ENCODE measurements around the gene SGCA. TPM values are rescaled to one million over a fixed set of nuclear protein-coding genes. Genes with fewer than 3 reads are reported as not detected.

The SGCA gene
- total and polyA plus RNA-seq, 10 of the 15 experiments (the other 5 are each of a cell fraction or from before 2014, with no cell fraction given): 0.13 to 2.2 (median 0.50) TPM; not detected in 2

DNA sequence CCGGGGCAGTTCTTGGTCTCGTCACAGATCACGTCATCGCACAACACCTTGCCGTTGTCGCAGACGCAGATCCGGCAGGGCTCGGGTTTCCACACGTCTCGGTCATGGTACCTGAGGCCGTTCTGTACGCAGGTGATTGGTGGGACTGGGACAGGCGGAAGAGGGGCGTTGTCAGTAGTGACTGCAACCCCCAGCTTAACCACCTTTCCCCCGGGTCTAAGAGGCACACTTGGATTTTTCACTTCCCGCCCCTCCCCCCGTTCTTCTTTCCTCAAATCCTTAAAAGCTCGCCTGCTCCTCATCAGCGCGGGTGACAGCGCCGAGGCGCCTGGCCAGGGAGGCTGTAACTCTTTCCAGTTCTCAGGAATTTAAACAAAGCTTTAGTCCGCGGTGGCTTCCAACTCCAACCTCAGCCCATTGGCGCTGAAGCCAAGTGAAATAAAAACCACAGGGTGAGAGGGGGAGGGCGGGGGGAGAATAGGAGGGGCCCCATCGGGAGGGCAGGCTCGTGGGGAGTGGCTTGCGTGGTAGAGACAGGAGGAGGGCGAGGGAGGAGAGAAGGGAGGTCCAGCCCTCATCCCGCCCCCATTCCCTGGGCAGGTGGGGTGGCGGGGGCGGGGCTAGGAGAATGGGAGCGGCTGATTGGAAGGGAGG is 34.1 kb downstream of the SGCA start (continued):
- TF ChIP-seq, protein P1, sequence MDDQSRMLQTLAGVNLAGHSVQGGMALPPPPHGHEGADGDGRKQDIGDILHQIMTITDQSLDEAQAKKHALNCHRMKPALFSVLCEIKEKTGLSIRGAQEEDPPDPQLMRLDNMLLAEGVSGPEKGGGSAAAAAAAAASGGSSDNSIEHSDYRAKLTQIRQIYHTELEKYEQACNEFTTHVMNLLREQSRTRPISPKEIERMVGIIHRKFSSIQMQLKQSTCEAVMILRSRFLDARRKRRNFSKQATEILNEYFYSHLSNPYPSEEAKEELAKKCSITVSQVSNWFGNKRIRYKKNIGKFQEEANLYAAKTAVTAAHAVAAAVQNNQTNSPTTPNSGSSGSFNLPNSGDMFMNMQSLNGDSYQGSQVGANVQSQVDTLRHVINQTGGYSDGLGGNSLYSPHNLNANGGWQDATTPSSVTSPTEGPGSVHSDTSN (IDR thresholded peaks at IDR 0.05; ENCODE audit: insufficient replicate concordance, low read depth, low read length): no peak
- TF ChIP-seq KDM1A (IDR thresholded peaks at IDR 0.05; ENCODE audit: borderline replicate concordance): no peak
- no peak for TF ChIP-seq RAD21 (IDR thresholded peaks at IDR 0.05; ENCODE audit: insufficient read depth, low read depth, low read length)
- TF ChIP-seq GATAD2B (conservative IDR thresholded peaks at IDR 0.05; ENCODE audit: low read depth): peak; percentile 32; the same call in 1 of the 2 replicates
- TF ChIP-seq NFYB (IDR thresholded peaks at IDR 0.05; ENCODE audit: insufficient read depth, low read depth, low read length): 0 out of 2 replicates have a peak, but pooled peaks have one; percentile 22
- TF ChIP-seq MYC (IDR thresholded peaks at IDR 0.05; ENCODE audit: insufficient read depth, insufficient read length, insufficient replicate concordance, low read length, severe bottlenecking): no peak
- peak; percentile 52; the same call in 1 of the 2 replicates for TF ChIP-seq IKZF1 (conservative IDR thresholded peaks at IDR 0.05)
- TF ChIP-seq, protein P2, sequence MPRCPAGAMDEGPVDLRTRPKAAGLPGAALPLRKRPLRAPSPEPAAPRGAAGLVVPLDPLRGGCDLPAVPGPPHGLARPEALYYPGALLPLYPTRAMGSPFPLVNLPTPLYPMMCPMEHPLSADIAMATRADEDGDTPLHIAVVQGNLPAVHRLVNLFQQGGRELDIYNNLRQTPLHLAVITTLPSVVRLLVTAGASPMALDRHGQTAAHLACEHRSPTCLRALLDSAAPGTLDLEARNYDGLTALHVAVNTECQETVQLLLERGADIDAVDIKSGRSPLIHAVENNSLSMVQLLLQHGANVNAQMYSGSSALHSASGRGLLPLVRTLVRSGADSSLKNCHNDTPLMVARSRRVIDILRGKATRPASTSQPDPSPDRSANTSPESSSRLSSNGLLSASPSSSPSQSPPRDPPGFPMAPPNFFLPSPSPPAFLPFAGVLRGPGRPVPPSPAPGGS (IDR thresholded peaks at IDR 0.05; ENCODE audit: borderline replicate concordance, insufficient read depth, low read depth, low read length, poor library complexity, severe bottlenecking): no peak
- peak; percentile 56; the same call in 1 of the 2 replicates for TF ChIP-seq SIN3A (IDR thresholded peaks at IDR 0.05; ENCODE audit: low read depth, low read length)
- no peak for TF ChIP-seq JUND (IDR thresholded peaks at IDR 0.05; ENCODE audit: low read depth, low read length)
- TF ChIP-seq BHLHE40 (IDR thresholded peaks at IDR 0.05; ENCODE audit: borderline replicate concordance in 1 of 2, low read depth in 2 of 2, low read length in 1 of 2): peak in 1 of 2 experiments; percentile 7; a peak in 1 of 4 replicates

Measured in GM12878 (cell line).